Measurements from ENCODE around the gene CFAP251.
A peak's percentile ranks its signal among the peaks of the same experiment; 100 is the strongest.

CFAP251 gene

GRCh38 chr12:122005252-122005776, 86.9 kb downstream of the CFAP251 start:
- DNase-seq (ENCODE audit: low spot score), result no peak

- DNase-seq (ENCODE audit: low spot score), result no peak
These were observed 88.0 kb downstream of the CFAP251 start for GRCh38 chr12:122006186-122006926.

- DNase-seq (ENCODE audit: low spot score), result no peak
These were observed 91.3 kb downstream of the CFAP251 start for GRCh38 chr12:122009741-122010140.

DNA sequence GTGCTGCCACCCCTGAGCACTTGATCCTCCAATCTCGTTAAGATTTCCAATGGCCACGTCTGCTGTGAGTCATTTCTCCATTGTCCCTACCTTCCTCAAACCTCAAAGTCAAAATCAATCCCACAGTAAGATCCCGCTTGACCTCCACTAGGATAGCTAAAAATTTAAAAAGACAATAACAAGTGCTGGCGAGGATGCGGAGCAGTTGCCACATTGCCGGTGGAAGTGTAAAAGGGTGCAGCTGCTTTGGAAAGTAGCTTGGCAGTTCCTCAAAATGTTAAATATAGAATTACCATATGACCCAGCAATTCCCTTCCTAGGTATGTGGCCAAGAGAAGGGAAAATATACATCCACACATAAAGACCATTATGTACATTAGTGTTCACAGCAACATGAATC, 93.8 kb downstream of the CFAP251 start:
- no peak for DNase-seq (ENCODE audit: low spot score)

DNA sequence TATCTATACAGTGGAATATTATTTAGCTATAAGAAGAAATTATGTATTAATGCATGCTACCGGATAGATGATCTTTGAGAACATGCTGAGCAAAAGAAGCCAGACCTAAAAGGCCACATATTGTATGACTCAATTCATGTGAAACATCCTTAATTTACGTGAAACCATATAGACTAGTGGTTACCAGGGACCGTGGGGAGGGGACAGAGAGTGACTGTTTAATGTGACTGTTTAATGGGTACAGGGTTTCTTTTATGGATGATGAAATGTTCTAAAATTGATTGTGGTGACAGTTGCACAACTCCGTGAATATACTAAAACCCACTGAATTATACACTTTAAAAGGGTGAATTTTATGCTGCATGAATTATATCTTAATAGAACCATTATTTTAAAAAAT, 94.7 kb downstream of the CFAP251 start:
- no peak for DNase-seq (ENCODE audit: low spot score)

DNA sequence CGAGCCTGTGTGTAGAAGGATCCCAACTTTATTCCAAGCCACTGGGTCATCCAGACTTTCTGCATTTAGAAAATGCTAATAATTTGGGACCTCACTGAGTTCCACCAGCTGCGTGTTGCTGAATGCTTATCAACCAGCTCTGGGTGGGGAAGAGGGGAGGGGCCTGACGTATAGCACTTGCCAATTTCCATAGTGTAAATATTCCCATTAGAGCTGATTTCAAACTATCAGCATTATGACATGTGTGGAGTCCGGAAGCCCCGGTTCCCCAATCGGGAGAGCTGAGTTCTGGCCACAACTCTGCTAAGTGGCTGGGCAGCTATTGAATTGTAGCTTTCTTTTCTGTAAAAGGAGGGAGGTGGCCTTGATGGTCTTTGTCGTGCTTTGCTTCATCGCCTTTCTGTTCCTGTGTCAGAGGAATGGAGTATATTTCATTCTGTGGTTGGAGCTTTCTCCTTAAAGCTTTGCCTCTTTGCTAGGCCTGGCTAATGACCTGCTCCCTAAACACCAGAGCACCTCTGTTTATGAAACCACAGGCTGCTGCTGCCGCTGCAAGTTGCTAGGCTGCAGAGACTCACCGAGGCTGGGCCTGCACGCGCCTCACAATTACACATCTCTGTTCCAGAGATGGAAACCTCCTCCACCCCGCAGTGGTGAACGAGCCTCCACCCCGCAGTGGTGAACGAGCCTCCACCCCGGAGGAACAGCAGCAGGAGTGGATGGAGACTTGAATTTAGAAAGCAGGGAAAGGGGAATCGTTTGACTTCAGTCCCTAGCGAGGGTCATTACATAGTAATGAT, 95.6 kb downstream of the CFAP251 start:
- no peak for DNase-seq (ENCODE audit: low spot score)

- DNase-seq (ENCODE audit: low spot score), result no peak
These were observed 96.4 kb downstream of the CFAP251 start for GRCh38 chr12:122014781-122015180.

DNA sequence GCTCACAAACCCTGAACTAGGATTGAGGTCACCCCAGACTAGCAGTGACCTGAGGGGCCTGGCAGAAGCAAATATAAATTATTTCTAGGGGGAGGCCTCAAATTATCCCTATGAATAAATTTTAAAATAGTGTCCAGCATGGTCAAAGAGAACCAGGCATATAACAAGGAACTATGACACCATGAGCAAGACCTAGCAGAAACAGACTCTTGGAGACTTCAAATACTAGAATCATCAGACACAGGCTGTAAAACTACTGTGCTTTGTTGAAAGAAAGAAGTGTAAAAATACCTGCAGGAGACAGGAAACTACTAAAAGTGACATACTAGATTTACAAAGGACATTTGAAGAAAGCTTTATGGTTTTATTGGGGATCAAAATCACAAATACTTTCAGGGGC, 100.1 kb downstream of the CFAP251 start:
- DNase-seq (ENCODE audit: low spot score), result no peak

GRCh38 chr12:122018937-122019336, 100.5 kb downstream of the CFAP251 start:
- no peak for DNase-seq (ENCODE audit: low spot score)

DNA sequence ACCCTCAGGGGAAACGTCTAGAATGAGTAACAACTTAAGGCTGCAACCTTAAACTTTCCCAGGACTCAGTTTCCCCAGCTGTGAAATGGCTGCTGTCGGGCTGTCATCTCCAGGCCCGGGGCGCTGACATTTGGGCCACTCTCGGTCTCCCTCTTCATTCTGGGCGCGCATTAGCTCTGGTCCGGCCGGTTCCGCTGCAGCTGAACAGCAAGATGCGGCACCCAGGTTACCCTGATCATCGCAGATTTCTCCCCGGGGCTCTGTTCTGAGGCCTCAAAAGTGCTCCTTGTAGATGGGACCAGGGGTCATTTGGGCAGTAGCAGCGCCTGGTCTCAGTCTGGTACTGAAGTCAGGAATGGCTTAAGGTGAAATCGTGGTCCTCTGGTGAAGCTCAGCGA, 102.4 kb downstream of the CFAP251 start:
- no peak for DNase-seq (ENCODE audit: low spot score)

DNA sequence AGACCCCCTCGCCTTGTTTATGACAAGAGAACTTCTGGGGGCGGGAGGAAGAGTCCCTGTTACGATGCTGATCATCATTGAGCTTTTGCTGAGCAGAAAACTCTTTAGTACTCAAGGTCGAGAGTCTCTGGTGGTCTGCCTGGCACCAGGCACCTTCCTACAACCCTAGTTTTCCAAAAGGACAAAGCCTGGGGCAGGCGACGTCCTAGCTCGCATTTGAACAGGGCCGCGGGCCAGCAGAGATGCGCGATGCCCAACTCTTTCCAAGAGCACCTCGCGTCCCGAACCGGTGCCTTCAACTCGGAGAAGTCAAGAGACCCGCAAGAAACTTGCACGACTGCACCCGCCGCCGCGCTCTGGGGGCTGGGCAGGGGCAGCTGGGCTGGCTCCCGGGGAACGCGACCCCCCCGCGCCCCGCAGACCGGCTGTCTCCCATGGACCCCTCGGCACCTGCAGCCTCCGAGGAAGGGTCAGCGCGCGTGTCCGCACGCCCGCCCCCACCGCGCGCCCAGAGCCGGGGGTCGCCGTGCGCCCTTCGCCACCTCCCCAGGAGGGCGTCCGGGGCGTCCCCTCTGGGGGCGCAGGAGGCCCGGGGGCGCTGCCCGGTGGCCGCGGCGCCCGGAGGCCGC, 102.9 kb downstream of the CFAP251 start:
- no peak for DNase-seq (ENCODE audit: low spot score)

- peak; percentile 57 for DNase-seq (ENCODE audit: low spot score)
These were observed 103.5 kb downstream of the CFAP251 start, which contains the start of gene BCL7A for GRCh38 chr12:122021822-122022392. Gene BCL7A, plus strand, starts transcription at chr12:122021884. Its CDS starts 208 bp downstream, at chr12:122022092.

GRCh38 chr12:122022393-122023338, 104.3 kb downstream of the CFAP251 start:
- DNase-seq (ENCODE audit: low spot score), result no peak

DNA sequence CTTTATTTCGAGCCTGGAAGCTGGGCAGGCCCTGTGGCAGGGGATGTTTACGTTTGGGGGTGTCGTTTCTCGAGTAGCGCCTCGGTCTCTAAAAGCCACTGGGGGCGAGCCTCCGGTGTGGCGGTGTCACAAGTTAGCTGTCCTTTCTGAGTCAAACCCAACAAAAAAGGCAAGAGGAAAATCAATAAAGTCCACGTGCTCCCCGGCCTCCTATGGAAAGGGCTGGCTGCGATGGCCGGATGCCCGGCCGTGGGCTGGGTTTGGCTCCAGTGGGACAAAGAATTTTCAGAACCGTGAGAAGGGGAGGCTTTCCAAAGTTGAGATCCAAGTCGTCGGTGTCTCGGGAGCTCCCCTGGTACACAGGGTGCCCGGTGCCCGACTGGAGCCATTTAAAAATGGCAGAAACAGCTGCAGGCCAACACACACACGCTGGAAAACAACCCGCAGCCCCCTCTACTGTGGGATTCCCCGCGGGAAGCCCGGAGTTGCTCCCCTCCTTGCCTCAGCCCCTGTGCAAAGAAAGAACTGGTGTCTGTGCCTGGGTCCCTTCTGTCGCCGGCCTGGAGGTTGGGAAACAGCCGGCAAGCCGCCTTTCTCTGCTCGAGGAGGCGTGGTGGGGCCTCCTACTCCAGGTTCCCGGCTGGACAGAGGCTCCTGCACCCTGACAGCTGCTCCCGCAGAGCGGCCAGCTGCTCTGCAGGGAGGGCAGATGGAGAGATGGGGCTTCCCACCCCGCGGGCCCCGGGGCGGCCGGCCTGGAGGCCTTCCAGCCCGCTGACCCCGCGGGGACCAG, 105.1 kb downstream of the CFAP251 start:
- DNase-seq (ENCODE audit: low spot score), result peak; percentile 79

DNA sequence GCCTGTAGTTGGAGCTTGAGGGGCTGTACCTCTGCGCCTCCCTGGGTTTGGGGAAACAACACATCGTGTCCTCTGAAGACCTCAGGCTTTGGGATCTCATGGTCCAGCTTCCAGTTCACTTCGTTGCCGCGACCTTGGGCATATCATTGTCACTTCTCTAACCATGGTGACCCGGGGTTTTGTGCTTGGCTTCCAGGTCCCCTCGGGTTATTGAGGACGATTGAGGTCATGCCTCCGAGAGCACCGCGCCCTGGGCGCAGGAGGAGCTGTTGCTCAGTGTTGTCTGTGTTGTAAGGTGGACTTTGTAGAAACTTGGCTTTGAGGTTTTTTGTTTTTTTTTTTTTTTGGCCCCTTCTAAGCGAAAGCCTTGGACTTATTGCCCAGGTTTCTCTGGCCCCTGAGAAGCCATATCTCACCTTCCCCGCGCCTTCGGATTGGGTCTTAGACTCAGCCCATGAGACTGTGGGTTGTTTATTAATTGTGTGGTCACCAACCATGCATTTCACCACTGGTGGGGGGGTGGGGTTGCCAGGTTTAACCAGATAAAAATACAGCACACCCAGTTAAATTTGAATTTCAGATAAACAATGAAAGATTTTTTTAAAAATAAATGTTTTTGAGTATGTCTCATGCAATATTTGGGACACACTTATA, 105.9 kb downstream of the CFAP251 start:
- no peak for DNase-seq (ENCODE audit: low spot score)

GRCh38 chr12:122026706-122027333, 108.4 kb downstream of the CFAP251 start:
- no peak for DNase-seq (ENCODE audit: low spot score)

GRCh38 chr12:122028165-122028904, 109.9 kb downstream of the CFAP251 start:
- DNase-seq (ENCODE audit: low spot score), result no peak

DNA sequence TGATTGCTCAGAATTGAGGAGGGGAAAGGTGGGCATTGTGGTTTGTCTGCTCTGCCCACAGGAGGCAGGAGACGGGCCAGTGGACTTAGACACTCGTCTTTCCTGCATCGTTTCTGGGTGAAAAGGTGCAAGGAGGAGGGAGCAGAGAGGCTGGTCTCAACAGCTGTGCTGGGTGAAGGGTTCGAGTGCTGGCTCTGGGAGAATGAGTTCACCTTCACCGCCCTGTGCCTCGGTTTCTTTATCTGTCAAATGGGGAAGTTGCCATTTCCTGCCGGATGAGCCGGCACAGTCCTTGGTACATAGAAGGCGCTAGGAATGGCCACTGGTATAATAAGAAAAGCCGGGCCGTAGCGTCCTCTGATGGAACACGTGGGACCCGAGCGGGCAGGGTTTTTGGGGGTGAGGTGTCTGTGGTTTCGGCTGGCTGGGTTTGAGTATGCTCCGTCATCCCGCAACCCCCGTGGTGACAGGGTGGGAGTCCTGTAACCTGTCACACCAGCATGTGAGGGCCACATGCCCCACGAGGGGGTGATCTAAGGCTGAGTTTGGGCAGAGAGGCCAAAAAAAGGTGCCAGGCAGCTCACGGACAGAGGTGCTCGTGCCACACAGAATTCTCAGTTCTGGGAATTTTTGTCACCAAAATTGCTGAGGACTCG, 110.6 kb downstream of the CFAP251 start:
- DNase-seq (ENCODE audit: low spot score), result no peak
